Sigmoid colon (tissue), 4 donors: ENCODE measurements around the gene CDH23.

Experiments used
- CTCF ChIP-seq, 4 experiments: fragments of 450-650 bp in 3 of 4; fragments of 200-600 bp in 1 of 4; IDR thresholded peaks; one replicate each; pipeline ENCODE4 v1.5.1; 2016 to 2019; ENCODE audit warnings: antibody characterized with exemption in 4 of 4, mild to moderate bottlenecking in 3 of 4, moderate library complexity in 2 of 4
- EP300 ChIP-seq, 4 donors: sonication (generic); formaldehyde crosslinking; IDR thresholded peaks; one replicate each; pipeline ENCODE4 v1.6.1; 2017; ENCODE audit warnings: antibody characterized with exemption in 4 of 4
- POLR2AphosphoS5 ChIP-seq, 4 donors: sonication (generic); formaldehyde crosslinking; IDR thresholded peaks; one replicate each; pipeline ENCODE4 v1.6.1; 2017; ENCODE audit warnings: antibody characterized with exemption in 4 of 4

- TF ChIP-seq CTCF (IDR thresholded peaks at IDR 0.05), result no peak
- no peak for TF ChIP-seq POLR2AphosphoS5 (IDR thresholded peaks at IDR 0.05)
- no peak for TF ChIP-seq EP300 (IDR thresholded peaks at IDR 0.05)
These were observed 45.6 kb upstream of the CDH23 start for GRCh38 chr10:71351087-71351486.
